Measurements from ENCODE around the gene SF1. TPM values are rescaled to one million over a fixed set of nuclear protein-coding genes. Genes with fewer than 3 reads are reported as not detected.

The SF1 gene
- total RNA-seq, 2 experiments from 2014 or later: 247 to 535 TPM

- Histone ChIP-seq H3K36me3 (ENCODE audit: insufficient read depth, low read length) (peaks cover 70% of the 10 kb centered on the region), H4K20me1 (ENCODE audit: insufficient read depth, low read length) (no peaks in the 10 kb centered on the region), H3K9me3 (ENCODE audit: low read length) (no peaks in the 10 kb centered on the region), H3K4me2 (ENCODE audit: low read length) (no peak overlapping the region), H3K4me3 (ENCODE audit: low read depth, low read length, poor library complexity, severe bottlenecking) (no peak overlapping the region), H3K9me2 (ENCODE audit: insufficient read depth, low read length) (no peaks in the 10 kb centered on the region), H3K79me2 (ENCODE audit: insufficient read depth, low read depth, low read length) (peaks cover 2% of the 10 kb centered on the region; the same call in 1 of the 2 replicates), H3K4me1 (ENCODE audit: insufficient read depth, low read length, poor library complexity, severe bottlenecking) (peaks cover 24% of the 10 kb centered on the region), H2AFZ (ENCODE audit: low read length) (no peak overlapping the region), H3K27ac (ENCODE audit: low read depth, low read length, poor library complexity, severe bottlenecking) (no peak overlapping the region)
- DNase-seq (ENCODE audit: low spot score): no peak
- ChIA-PET POLR2A (no interaction called here), CTCF (ENCODE audit: unreplicated experiment) (no interaction called here)
- BruUV-seq (replicated peaks): no TSS peak
- intact Hi-C loops (cut with micrococcal nuclease; ENCODE audit: unreplicated experiment): no loop called here
- no peak for TF ChIP-seq EZH2phosphoT487 (IDR thresholded peaks at IDR 0.05; ENCODE audit: borderline replicate concordance, low read depth, low read length)
- TF ChIP-seq CTCF (conservative IDR thresholded peaks at IDR 0.05; ENCODE audit: low read length): no peak
These were observed 17.9 kb upstream of the SF1 start for GRCh38 chr11:64796047-64796756.

- Histone ChIP-seq H3K9me3 (ENCODE audit: low read length) (no peaks in the 10 kb centered on the region), H3K4me1 (ENCODE audit: insufficient read depth, low read length, poor library complexity, severe bottlenecking) (peaks cover 7% of the 10 kb centered on the region), H4K20me1 (ENCODE audit: insufficient read depth, low read length) (no peaks in the 10 kb centered on the region), H2AFZ (ENCODE audit: low read length) (no peak overlapping the region), H3K27ac (ENCODE audit: low read depth, low read length, poor library complexity, severe bottlenecking) (no peak overlapping the region), H3K36me3 (ENCODE audit: insufficient read depth, low read length) (peaks cover 68% of the 10 kb centered on the region), H3K4me3 (ENCODE audit: low read depth, low read length, poor library complexity, severe bottlenecking) (no peak overlapping the region), H3K4me2 (ENCODE audit: low read length) (no peak overlapping the region), H3K79me2 (ENCODE audit: insufficient read depth, low read depth, low read length) (no peaks in the 10 kb centered on the region), H3K9me2 (ENCODE audit: insufficient read depth, low read length) (no peaks in the 10 kb centered on the region)
- intact Hi-C loops (cut with micrococcal nuclease; ENCODE audit: unreplicated experiment): no loop called here
- BruUV-seq (replicated peaks): no TSS peak
- DNase-seq (ENCODE audit: low spot score): no peak
- TF ChIP-seq EZH2phosphoT487 (IDR thresholded peaks at IDR 0.05; ENCODE audit: borderline replicate concordance, low read depth, low read length) (no peak), CTCF (conservative IDR thresholded peaks at IDR 0.05; ENCODE audit: low read length) (no peak)
- POLR2A ChIA-PET: no interaction called here
- CTCF ChIA-PET (ENCODE audit: unreplicated experiment): no interaction called here
These were observed 16.2 kb upstream of the SF1 start for GRCh38 chr11:64794526-64794925.
